ENCODE measurements around the gene GRIK3.

GRIK3 gene

DNA sequence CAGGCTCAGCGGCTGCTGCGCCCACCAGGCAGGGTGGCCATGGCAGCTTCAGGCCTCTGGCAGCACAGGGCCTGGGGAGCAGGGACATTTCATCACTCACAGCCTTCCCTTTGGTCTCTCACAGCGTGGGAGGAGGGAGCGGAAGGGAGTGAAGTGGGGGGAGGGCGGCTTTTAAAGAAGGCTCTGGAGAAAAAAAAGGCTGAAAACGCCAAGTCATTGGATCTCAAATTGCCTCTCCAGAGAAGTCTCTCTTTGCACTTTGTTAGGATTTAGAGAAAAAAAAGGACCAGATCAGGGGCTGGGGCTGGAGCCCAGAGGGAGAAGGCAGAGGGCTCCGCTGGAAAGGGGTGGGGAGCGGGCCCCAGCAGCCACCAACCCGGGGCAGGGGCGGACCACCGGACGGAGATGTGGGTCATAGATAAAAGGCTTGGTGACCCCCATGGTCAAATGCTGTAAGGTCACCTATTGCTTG lies 209.9 kb downstream of the GRIK3 start:
- DNase-seq (ENCODE audit: low read depth): no peak

DNA sequence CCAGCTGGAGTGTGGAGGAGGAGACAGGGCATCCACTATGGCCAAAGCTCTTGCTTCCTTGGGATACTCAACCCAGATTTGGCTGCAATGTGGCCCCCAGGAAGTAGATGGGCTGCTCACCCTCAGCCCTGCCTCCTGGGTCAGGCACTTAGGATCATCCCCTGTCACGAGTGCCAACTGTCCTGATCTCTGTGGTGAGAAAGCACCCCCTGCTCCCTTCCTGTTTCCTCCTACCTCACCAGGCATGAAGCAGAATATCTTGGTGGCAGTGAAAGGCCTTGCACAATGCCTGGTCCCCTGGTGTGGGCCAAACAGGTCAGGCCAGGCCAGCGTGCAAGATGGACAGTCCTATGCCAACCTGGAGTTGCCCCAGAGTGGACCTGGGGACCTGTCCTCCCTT lies 211.7 kb downstream of the GRIK3 start:
- DNase-seq (ENCODE audit: low read depth): no peak

DNA sequence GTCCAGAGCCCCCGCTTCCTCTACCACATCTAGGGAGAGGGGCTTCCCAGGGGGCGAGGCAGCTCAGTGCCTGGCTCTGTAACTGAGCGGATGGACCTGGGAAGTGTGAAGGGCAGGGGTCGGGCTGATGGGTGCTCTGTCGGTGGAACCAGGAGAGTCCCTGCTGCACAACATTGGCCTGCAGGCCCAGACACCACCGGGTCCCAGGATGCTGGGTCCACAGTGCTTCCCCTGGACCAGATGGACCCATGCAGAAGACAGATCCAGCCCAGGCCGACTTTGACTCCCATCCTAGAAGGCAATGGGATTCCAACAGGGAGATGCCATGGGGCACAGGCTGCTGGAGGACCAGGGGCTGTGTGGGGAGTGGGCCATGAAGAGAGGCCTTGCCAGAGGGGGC lies 212.9 kb downstream of the GRIK3 start:
- DNase-seq (ENCODE audit: low read depth): no peak

DNA sequence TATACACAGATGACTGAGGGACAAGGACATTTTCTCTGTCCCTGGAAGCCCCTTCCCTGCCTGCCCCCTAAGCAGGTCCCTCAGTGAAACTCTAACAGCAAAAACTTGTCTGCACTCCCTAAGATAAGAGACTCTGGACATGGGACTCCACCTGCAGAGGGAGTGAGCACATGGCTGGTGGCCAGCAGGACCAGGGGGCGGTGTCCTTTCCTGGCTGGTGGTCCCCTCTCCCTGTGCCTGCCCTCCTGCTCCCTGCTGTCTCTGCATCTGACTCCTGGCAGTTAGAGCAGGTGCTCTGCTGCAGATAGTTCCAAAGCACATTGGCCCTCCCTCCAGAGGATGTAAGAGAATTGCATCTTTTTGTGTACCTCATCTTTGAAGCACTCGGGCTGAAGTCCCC lies 215.5 kb downstream of the GRIK3 start:
- no peak for DNase-seq (ENCODE audit: low read depth)

DNA sequence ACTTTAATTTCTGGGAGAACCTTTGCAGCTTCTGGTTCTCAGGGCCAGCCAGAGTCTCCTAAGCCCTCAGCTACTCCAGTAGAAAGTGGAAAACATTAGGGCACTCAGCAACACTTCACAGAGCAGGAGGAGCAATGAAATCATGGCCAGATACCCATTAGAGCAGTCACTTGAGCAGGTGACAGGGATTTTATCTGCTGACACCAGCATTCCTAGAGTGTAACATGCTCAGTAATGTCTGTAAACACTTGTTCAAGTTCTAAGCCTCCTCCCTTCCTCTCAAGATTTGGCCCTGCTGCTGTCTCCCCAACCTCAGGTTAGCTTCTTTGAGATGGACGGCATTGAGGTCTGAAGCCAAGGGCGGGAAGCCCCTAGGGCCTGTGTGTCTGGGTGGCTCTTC lies 218.0 kb downstream of the GRIK3 start:
- no peak for DNase-seq (ENCODE audit: low read depth)

DNA sequence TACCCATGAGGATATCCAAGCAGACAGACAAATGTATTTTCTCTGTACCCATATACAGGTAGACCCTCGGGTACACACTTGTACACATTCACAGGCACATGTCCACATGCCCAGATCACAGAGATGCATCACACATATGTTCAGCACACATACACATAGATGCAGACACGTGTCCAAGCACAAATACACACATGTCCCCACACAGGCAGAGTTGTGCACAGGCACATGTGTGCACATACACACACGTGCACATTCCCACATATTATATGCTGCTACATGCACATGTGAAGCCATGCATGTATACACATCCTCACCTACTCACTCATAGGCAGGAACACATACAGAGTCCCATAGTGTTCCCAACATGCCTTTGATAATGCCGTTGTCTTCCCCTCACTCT lies 219.5 kb downstream of the GRIK3 start:
- no peak for DNase-seq (ENCODE audit: low read depth)

DNA sequence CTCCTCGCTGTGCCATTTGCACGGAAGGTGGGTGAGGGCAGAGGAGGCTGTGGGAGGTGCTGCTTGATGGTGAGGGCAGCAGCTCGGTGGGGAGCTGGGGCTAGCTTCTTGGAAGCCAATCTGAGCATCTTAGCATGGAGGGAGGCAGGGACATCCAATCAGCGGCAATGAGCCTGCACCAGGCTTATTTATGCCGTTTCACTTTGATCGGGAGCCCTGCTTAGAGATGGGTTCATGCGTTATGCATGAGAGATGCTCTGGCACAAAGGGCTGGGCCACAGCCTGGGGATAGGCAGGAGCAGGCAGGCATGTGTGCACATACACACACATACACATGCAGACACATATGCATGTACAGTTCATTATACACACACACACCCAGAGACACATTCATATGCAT lies 220.2 kb downstream of the GRIK3 start:
- no peak for DNase-seq (ENCODE audit: low read depth)

DNA sequence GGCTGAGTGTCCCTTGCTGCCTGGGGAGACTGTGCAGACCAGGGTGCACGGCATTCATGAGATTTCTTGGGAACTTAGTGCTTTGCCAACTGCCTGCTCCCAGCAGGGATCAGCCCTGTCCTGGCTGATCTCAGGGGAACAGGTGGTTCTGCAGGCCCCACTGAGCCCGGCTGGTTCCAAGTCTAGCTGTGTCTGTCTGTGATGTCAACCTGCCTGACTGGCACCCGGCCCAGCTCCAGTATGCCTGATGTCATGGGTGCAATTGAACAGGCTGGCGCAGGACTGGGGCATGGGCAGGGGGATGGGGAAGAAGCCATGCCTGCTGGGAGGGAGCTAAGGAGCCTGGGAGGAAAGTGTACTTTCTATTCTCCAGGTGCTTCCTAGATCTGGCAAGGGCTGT lies 227.1 kb downstream of the GRIK3 start:
- no peak for DNase-seq (ENCODE audit: low read depth)

DNA sequence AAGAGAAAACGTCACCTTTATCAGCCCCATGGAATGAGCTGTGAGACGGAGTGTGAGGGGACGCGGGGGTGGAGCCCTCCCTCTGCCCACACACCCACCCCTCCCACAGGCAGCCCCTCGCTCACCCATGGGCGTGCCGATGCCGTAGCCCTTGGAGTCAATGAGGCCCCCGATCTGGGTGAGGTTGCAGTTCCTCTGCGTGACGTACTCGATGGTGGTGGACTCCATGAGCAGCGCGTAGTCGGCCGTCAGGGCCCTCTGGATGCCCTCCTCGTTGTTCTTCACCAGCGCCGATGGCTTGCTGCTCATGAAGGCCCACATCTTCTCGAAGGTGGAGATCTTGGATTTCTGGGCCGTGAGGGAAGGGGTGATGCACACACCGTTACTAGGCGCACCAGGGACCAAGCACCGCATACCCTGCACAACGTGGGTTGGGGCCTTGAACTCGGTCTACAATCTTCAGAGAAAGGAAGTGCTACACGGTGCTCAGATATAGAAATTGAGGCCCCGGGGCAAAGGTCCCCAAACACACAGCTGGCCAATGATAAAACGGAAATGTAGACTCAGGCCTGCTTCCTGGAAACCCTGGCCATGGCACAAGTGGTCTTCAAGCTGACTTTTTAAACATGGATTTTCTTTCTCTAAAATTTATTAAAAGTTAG lies 228.2 kb downstream of the GRIK3 start:
- no peak for DNase-seq (ENCODE audit: low read depth)

DNA sequence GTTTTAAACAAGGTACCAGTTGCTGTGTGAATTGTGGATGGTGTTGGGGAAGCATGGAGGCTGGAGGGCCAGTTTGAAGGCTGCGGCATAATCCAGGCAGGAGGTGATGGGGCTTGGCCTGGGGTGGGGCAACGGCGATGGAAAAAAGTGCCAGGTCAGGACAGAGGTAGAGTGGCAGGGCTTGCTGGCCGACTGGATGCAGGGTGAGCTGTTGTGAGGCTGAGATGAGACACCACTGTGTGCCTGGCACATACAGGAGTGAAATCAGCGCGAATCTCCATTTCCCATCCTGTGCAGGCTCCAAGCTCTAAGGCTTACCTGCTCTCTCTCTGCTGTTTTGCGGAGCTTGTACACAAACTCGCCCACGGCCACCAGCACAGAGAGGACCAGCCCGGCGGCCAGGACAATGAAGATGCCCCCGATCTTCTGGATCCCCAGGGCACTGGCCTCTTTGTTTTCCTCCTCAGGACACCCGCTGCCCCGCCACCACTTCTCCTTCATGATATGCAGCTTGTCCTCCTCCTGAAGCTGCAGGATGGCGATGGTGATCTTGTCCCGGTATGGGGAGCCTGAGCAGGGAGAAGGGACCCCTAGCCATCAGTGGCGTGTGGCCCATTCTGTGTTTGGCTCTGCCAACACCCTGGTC lies 229.5 kb downstream of the GRIK3 start:
- DNase-seq (ENCODE audit: low read depth): no peak

DNA sequence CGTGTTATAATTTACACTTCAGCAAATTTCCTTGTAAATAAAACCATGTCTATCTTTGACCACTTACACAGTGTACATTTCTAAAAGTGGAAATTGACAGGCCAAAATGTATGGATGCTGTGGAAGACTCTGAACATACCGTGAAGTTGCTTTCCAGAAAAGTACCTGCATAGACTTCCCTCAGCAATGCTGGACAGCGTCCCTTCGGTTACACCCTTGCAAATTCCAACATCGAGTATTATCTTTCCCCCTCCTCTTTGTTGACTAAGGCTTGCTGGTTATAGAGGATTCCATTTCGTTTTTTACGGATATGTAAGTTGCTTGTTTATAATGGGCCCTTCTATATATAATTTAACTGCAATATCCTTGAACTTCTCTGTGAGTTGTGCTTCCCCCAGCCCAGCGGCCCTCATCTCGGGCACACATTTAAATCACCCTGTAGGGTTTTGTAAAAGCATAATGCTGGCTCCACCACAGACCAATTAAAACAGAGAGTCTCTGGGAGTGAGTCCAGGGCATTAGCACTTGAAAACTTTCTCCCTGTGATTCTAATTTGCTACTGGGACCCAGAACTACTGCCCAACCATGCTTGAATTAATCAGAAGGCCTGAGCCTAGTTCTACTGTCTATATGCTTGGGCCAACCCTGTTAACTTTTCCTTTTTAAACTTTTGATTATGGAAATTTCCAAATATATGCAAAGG lies 230.3 kb downstream of the GRIK3 start:
- no peak for DNase-seq (ENCODE audit: low read depth)

DNA sequence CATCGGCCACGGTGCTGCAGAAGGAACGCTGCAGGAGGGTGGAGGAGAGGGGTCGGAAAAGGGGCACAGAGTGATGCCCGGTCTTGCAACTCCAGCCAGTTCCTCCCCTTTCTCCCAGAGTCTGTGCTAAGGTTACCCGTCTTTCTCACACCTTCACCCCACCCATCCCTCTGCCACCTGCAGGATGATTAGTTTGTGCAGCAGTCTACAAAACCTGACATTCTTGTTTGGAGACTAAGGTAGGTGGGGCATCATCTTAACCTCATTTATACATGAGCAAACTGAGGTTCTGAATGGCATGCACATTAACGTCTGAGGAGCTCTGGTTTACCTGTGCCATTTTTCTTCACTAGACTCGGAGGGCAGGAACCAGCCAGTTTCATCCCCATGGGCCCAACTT lies 232.3 kb downstream of the GRIK3 start:
- no peak for DNase-seq (ENCODE audit: low read depth)

DNA sequence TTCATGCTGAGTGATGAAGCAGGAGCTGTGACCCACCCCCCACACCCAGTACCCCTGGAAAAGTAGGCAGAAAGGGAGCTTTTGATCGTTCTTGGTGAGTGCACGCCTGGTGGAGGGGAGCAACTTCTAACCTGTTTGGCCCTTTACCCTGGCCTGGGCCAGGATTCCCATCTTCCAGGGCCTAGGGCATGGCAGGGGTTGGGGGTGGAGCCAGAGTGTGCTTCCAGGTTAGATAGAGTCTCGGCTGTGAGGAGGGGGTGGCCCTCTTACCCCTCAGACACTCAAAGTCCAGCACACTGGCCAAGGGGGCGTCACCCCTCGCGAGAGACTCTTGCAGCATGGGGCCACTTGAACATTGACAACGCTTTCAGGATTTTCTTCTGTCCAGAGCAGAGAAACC lies 236.6 kb downstream of the GRIK3 start:
- DNase-seq (ENCODE audit: low read depth): no peak

DNA sequence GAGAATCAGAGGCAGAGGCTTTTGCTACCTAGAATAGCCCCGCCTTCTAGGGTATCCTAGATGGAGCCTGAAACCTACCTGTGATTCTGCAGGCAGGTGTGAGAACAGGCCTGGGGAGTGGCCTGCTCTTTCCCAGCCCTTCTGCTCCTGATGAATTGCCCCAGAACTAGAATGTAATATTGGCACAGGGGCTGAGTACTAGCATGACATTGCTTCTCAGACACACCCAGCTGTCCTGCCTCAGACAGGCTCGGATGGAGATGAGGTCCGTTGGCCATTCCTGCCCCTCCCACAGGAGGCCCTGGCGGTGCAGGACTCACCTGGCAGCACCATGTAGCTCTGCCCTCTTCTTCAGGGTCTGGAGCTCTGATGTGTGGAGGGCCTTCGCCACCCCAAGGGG lies 237.6 kb downstream of the GRIK3 start:
- no peak for DNase-seq (ENCODE audit: low read depth)

DNA sequence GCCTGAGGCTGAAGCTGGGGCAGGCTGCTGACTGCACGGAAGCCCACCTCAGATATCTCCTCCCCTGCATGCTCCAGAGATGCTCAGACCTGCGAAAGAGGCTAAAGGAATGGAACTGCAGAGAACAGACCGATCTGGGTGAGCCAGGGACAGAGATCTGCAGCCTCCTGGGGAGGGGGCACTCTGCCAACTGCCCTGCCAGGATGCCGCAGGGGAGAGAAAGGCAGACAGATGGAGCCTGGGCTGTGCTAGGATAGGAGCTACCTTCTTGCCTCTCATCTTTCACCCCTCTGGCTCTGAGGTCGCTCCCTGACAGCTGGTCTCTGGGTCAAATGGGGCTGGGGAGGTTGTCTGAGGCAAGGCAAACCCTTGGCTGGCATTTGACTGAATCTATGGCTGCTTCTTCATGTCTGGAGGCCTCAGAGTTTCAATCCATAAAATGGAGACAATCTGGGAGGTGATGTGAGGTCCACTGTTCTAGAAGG lies 238.2 kb downstream of the GRIK3 start:
- DNase-seq (ENCODE audit: low read depth): no peak

DNA sequence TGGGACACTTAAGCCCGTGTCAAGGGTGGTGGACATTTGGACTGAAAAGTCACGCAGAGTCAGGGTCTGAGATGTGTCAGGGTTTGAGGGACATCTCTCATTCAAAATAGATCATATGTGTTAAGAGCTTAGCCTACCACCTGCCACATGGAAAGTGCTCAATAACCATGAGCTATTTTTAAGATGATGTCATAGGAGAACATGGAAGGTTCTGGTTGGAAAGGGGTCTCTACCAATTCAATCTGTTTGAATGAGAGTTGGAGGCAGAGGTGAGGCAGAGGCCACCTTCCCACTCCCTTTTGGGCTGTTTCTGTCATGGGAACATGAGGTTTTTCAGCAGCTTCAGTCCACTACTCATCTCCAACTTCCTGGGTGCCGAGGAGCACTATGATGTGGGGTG lies 239.9 kb downstream of the GRIK3 start:
- DNase-seq (ENCODE audit: low read depth): no peak

DNA sequence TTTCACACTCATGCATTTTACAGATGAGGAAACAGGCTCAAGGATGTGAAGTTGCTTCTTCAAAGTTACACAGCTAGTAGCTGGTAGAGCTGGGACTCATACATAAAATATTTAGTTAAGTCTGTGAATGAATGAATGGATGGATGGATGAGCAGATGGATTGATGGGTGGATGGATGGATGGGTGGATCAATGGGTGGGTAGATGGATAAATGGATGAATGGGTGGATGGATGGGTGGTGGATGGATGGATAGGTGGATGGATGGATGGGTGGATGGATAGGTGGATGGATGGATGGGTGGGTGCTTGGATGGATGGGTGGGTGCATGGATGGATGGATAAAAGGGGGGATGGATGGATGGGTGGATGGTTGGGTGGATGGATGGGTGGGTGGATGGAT lies 240.9 kb downstream of the GRIK3 start:
- DNase-seq (ENCODE audit: low read depth): no peak

DNA sequence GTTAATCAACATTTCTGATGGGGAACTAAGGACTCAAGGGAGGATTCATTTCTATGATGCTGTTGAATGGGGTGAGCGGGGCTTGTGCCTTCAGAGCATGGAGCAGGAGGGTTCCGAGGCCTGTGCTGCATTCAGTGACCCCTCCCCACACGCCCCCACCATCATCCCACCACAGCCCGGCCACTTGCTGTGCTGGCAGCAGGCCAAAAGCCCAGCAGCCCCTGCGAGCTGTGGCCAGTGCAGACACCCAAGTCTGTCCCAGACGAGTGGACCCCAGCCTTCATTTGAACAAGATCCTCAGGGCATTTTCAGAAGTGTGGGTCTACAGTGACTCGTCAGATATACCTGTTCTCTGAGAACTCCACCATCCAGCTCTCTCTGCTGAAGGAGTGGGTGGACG lies 242.0 kb downstream of the GRIK3 start:
- DNase-seq (ENCODE audit: low read depth): no peak

DNA sequence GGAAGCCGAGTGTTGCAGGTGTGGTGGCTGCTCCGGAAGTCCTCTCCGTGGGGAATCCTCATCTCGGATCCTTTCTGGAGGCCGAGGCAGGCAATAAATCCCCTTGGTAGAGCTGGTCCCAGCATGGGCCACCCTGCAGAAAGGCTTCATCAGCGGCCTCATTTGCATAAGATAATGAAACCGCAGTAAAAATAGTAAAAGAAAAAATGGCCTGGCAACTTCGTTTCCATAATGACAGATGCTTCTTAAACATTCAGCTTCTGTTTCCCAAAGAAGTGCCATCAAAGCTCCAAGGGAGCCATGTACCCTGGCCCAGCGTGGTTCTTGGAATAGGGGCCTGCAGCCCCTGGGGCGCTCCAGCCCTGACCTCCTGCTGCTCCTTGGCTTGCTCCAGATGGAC lies 244.1 kb downstream of the GRIK3 start:
- DNase-seq (ENCODE audit: low read depth): no peak

DNA sequence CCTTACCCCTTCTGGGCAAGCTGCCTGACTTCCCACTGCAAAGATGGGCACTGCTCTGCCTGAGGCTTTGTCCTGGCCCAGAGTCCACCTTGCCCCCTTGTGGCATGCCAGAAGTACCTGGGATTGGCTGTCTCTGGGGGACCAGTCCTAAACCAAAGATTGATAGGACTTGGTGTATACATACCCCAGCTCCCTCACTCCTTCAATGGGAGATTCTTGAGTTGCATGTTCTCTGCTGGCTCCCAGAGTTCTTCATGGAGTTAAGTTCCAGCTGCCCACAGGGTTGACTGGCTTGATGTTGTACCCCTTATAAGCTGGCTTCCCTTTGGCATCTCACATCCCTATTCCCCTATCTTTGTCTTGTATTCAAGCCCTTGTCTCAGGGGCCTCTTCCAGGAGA lies 244.8 kb downstream of the GRIK3 start:
- no peak for DNase-seq (ENCODE audit: low read depth)

DNA sequence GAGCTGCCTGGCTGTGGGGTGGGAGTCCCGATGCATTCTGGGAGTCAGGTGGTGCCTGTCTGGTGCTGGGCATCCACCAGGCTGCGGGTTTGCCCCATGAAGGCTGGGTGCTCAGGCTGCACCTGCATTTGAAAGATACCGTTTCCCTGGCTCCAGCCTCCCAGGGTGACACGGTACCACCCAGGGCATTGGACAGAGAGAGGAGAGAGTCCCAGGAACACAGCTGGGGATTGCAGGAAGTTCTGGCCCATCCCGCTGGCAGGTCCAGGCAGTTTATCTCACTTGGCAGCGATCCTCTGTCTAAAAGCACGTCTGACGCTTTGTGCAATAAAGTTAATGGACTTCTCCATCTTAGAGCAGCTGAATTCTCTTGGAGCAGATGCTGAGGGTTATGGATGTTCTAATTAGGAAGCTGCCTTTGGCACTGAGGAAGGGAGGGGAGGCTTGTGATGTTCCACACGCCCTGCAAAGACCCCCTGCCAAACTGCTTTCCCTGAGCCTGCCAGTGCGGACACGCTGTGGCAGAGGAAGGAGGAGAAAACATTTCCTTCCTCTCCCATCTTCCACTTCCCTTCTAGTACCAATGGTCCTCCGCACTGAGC lies 246.9 kb downstream of the GRIK3 start:
- DNase-seq (ENCODE audit: low read depth): no peak

DNA sequence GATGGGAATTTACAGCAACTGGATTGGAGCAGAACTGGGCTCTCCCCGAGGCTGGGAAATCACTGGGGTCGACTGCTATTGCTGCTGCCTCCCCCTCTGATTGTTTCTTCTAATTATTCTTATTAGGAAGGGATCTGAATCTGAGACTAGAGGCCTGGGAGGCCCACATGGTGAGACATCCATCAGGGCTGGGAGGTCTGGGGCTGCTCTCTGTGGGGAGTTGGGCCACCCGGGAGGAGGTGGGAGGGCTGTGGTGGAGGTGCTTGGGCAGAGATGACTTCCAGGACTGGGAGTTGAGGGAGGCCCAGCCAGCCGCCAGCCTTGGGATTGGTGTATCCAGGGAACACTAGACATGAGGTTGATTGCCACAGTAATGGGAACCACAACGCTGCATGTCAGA lies 247.9 kb downstream of the GRIK3 start:
- no peak for DNase-seq (ENCODE audit: low read depth)
